WI38 (cell line): ENCODE results near the gene ANKS1B.
"Not testable (repeated sequence)": the region's sequence is repeated elsewhere in the genome, so short reads cannot be mapped to it uniquely, and the experiment has no call there.

Source experiments
- H3K4me3 ChIP-seq: 2 replicates; pipeline ENCODE4 v1.5.1; 2011; ENCODE audit warnings: low read depth, mild to moderate bottlenecking, control low read depth, low read length
- CTCF ChIP-seq: IDR thresholded peaks from 2 replicates; pipeline ENCODE4 v1.5.1; 2012; ENCODE audit warnings: low read depth, mild to moderate bottlenecking, control low read depth, low read length

The ANKS1B gene

GRCh38 chr12:99611599-99611998, 373.1 kb downstream of the ANKS1B start:
- no peak overlapping the region for H3K4me3 ChIP-seq

GRCh38 chr12:99611117-99611516, 373.6 kb downstream of the ANKS1B start:
- no peak overlapping the region for H3K4me3 ChIP-seq
- no peak for TF ChIP-seq CTCF

More at GRCh38 chr12:99611599-99611998, 373.1 kb downstream of the ANKS1B start:
- TF ChIP-seq CTCF: no peak

GRCh38 chr12:99609455-99610181, 375.1 kb downstream of the ANKS1B start:
- TF ChIP-seq CTCF: no peak
- H3K4me3 ChIP-seq: no peak overlapping the region

- H3K4me3 ChIP-seq: no peak overlapping the region
- no peak for TF ChIP-seq CTCF
Observed at GRCh38 chr12:99600388-99600787, 384.3 kb downstream of the ANKS1B start.

GRCh38 chr12:99598785-99599184, 386.0 kb downstream of the ANKS1B start:
- no peak overlapping the region for H3K4me3 ChIP-seq
- TF ChIP-seq CTCF: no peak

- no peak for TF ChIP-seq CTCF
- no peak overlapping the region for H3K4me3 ChIP-seq
Observed at GRCh38 chr12:99596762-99597161, 388.0 kb downstream of the ANKS1B start.

GRCh38 chr12:99577125-99577524, 407.6 kb downstream of the ANKS1B start:
- not testable (repeated sequence) for H3K4me3 ChIP-seq

- H3K4me3 ChIP-seq: no peak overlapping the region
- no peak for TF ChIP-seq CTCF
Observed at GRCh38 chr12:99573980-99574379, 410.8 kb downstream of the ANKS1B start.
